Esophagus squamous epithelium (tissue), 5 donors: Measurements from ENCODE around the gene ARHGEF11. TPM values are rescaled to one million over a fixed set of nuclear protein-coding genes. Genes with fewer than 3 reads are reported as not detected.

Experiments used
- DNase-seq: peaks from one replicate; lab custom pipeline; 2025; lab: John Stamatoyannopoulos, UW
- H3K27ac ChIP-seq, 4 donors: fragments of 200-600 bp; sonication (generic); one replicate each; pipeline ENCODE4 v1.5.1; 2016 to 2019; ENCODE audit warnings: mild to moderate bottlenecking in 1 of 4
- H3K27me3 ChIP-seq, 4 donors: fragments of 200-600 bp; sonication (generic); 1 replicate in 3 of 4; 2 replicates in 1 of 4; pipeline versions ENCODE4 v1.5.1 to v1.6.0; 2017 to 2021; ENCODE audit warnings: antibody characterized with exemption in 1 of 4
- H3K36me3 ChIP-seq, 3 donors: fragments of 200-600 bp; sonication (generic); one replicate each; pipeline ENCODE4 v1.5.1; 2016 to 2019
- H3K4me1 ChIP-seq, 3 donors: fragments of 200-600 bp; sonication (generic); one replicate each; pipeline ENCODE4 v1.5.1; 2017 to 2019
- H3K4me3 ChIP-seq, 4 donors: fragments of 200-600 bp; sonication (generic); 1 replicate in 3 of 4; 2 replicates in 1 of 4; pipeline ENCODE4 v1.5.1; 2016 to 2019; ENCODE audit warnings: mild to moderate bottlenecking in 2 of 4, moderate library complexity in 1 of 4
- H3K9me3 ChIP-seq, 3 donors: fragments of 200-600 bp; sonication (generic); one replicate each; pipeline ENCODE4 v1.5.1; 2016 to 2019
- POLR2A ChIP-seq, 4 donors: fragments of 450-650 bp; IDR thresholded peaks; one replicate each; pipeline ENCODE4 v1.6.1; 2017; ENCODE audit warnings: antibody characterized with exemption in 4 of 4, mild to moderate bottlenecking in 4 of 4, moderate library complexity in 3 of 4
- WGBS, 2 donors: methylation state at CpG; one replicate each; pipeline ENCODE4 v1.1.5; 2018; 5-methylcytosine and 5-hydroxymethylcytosine counted together
- intact Hi-C: fragments of 100-400 bp; cut with DNase I; formaldehyde crosslinking; loops from one replicate; pipeline ENCODE4 v1.15.0; 2022
- total RNA-seq, 4 donors: library from RNA; depleted of rRNA; stranded (reverse); fragments of >200 nt; gene quantifications; one replicate each; pipeline ENCODE4 v1.1.0, GENCODE V29; 2016
- TF ChIP-seq, protein P1 (sequence below), 6 experiments: fragments of 450-650 bp in 4 of 6; fragments of 200-600 bp in 2 of 6; sonication (generic) in 2 of 6; IDR thresholded peaks; one replicate each; pipeline ENCODE4 v1.5.1; 2016 to 2019; ENCODE audit warnings: antibody characterized with exemption in 6 of 6, mild to moderate bottlenecking in 4 of 6, moderate library complexity in 4 of 6
- donor health status: DM: yes; HTN: yes; CAD: no.

The ARHGEF11 gene
- total RNA-seq, 4 donors from 2014 or later = 15.5 to 24.2 (median 19.4) TPM

GRCh38 chr1:156956333-156956732 lies 89.2 kb downstream of the ARHGEF11 start:
- H3K9me3 ChIP-seq = no peaks in the 10 kb centered on the region
- WGBS, 2 donors = 85 to 98% methylated on average over 7 to 9 of the region's 10 CpGs
- DNase-seq = no peak
- H3K4me3 ChIP-seq = no peak overlapping the region
- TF ChIP-seq, protein P1, sequence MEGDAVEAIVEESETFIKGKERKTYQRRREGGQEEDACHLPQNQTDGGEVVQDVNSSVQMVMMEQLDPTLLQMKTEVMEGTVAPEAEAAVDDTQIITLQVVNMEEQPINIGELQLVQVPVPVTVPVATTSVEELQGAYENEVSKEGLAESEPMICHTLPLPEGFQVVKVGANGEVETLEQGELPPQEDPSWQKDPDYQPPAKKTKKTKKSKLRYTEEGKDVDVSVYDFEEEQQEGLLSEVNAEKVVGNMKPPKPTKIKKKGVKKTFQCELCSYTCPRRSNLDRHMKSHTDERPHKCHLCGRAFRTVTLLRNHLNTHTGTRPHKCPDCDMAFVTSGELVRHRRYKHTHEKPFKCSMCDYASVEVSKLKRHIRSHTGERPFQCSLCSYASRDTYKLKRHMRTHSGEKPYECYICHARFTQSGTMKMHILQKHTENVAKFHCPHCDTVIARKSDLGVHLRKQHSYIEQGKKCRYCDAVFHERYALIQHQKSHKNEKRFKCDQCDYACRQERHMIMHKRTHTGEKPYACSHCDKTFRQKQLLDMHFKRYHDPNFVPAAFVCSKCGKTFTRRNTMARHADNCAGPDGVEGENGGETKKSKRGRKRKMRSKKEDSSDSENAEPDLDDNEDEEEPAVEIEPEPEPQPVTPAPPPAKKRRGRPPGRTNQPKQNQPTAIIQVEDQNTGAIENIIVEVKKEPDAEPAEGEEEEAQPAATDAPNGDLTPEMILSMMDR (IDR thresholded peaks at IDR 0.05) = no peak
- TF ChIP-seq POLR2A (IDR thresholded peaks at IDR 0.05) = no peak
- H3K27me3 ChIP-seq = no peaks in the 10 kb centered on the region
- intact Hi-C loops = no loop called here
- H3K27ac ChIP-seq = no peak overlapping the region
- H3K36me3 ChIP-seq = peaks cover 19 to 100% (median 19%) of the 10 kb centered on the region in 3 donors
- no peaks in the 10 kb centered on the region for H3K4me1 ChIP-seq

- 63 to 81% methylated on average over 2 of the region's 2 CpGs for WGBS, 2 donors
- Histone ChIP-seq H3K36me3 (peaks cover 15 to 100% (median 26%) of the 10 kb centered on the region in 3 donors), H3K27ac (no peak overlapping the region), H3K9me3 (no peaks in the 10 kb centered on the region), H3K4me1 (no peaks in the 10 kb centered on the region), H3K27me3 (no peaks in the 10 kb centered on the region), H3K4me3 (no peak overlapping the region)
- DNase-seq = no peak
- TF ChIP-seq, protein P1 (IDR thresholded peaks at IDR 0.05) = no peak
- TF ChIP-seq POLR2A (IDR thresholded peaks at IDR 0.05) = no peak
- intact Hi-C loops = no loop called here
Observed at GRCh38 chr1:156953571-156953970, 92.0 kb downstream of the ARHGEF11 start.

- Histone ChIP-seq H3K36me3 (peaks cover 14 to 100% (median 41%) of the 10 kb centered on the region in 3 donors), H3K9me3 (no peaks in the 10 kb centered on the region), H3K4me3 (no peak overlapping the region), H3K4me1 (peaks cover 0 to 3% (median 0%) of the 10 kb centered on the region in 3 donors), H3K27ac (no peak overlapping the region), H3K27me3 (no peaks in the 10 kb centered on the region)
- TF ChIP-seq POLR2A (IDR thresholded peaks at IDR 0.05) = no peak
- TF ChIP-seq, protein P1 (IDR thresholded peaks at IDR 0.05) = no peak
- intact Hi-C loops = no loop called here
- 88 to 97% methylated on average over 5 of the region's 5 CpGs for WGBS, 2 donors
- DNase-seq = no peak
Observed at GRCh38 chr1:156951371-156951770, 94.2 kb downstream of the ARHGEF11 start.

GRCh38 chr1:156949127-156949526 lies 96.4 kb downstream of the ARHGEF11 start:
- TF ChIP-seq, protein P1 (IDR thresholded peaks at IDR 0.05) = no peak
- TF ChIP-seq POLR2A (IDR thresholded peaks at IDR 0.05) = no peak
- H3K9me3 ChIP-seq = no peaks in the 10 kb centered on the region
- DNase-seq = no peak
- peaks cover 0 to 11% (median 0%) of the 10 kb centered on the region in 3 donors for H3K4me1 ChIP-seq
- H3K4me3 ChIP-seq = no peak overlapping the region
- intact Hi-C loops = no loop called here
- no peaks in the 10 kb centered on the region for H3K27me3 ChIP-seq
- peaks cover 5 to 100% (median 43%) of the 10 kb centered on the region in 3 donors for H3K36me3 ChIP-seq
- no peak overlapping the region for H3K27ac ChIP-seq
- WGBS, 2 donors = 84 to 90% methylated on average over 3 to 5 of the region's 5 CpGs

DNA sequence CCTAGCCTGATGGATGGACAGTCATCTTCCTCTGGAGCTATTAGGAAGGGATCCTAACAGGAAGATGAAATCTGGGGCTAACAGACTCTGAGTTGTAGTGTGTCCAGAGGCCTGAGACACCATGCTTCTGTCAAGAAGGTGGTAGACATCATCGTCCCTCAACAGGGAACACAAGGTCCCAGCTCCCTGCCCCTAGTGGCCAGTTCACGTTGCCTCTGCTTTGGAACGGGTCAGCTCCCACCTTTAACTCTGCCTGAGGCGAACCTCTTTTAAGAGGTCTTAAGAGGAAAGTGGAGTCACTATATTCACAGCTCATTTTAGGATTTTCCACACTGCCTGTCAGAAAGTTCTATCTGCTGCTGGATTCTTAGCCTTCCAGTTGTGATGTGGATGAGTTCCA lies 96.8 kb downstream of the ARHGEF11 start:
- H3K4me3 ChIP-seq = no peak overlapping the region
- no peaks in the 10 kb centered on the region for H3K9me3 ChIP-seq
- no peak overlapping the region for H3K27ac ChIP-seq
- peaks cover 0 to 11% (median 0%) of the 10 kb centered on the region in 3 donors for H3K4me1 ChIP-seq
- no peaks in the 10 kb centered on the region for H3K27me3 ChIP-seq
- TF ChIP-seq, protein P1 (IDR thresholded peaks at IDR 0.05) = no peak
- TF ChIP-seq POLR2A (IDR thresholded peaks at IDR 0.05) = no peak
- intact Hi-C loops = no loop called here
- WGBS, 2 donors = 73 to 78% methylated on average over 4 of the region's 4 CpGs
- peaks cover 5 to 100% (median 44%) of the 10 kb centered on the region in 3 donors for H3K36me3 ChIP-seq
- no peak for DNase-seq
